Right cardiac atrium (tissue), 5 donors: Measurements from ENCODE around the gene HIVEP2. TPM values are rescaled to one million over a fixed set of nuclear protein-coding genes. Genes with fewer than 3 reads are reported as not detected.

Experiments used
- ATAC-seq, 2 donors: fragments of 200-7000 bp; cut with Tn5 transposase; one replicate each; pipeline versions ENCODE4 v1.8.0 to v1.9.1; 2020; ENCODE audit warnings: moderate library complexity in 2 of 2, mild to moderate bottlenecking in 1 of 2
- DNase-seq, 3 donors: peaks; one replicate each; pipeline ENCODE4 v3.0.0-alpha.2; 2020
- H3K27ac ChIP-seq: one replicate; pipeline ENCODE4 v1.5.1; 2013; ENCODE audit warnings: mild to moderate bottlenecking, low read length, control low read depth, moderate library complexity
- H3K27me3 ChIP-seq: one replicate; pipeline ENCODE4 v1.6.1; 2013; ENCODE audit not compliant: control insufficient read depth, insufficient read depth
- H3K4me1 ChIP-seq: one replicate; pipeline ENCODE4 v1.6.1; 2013; ENCODE audit warnings: low read length; ENCODE audit not compliant: control insufficient read depth, insufficient read depth
- H3K4me3 ChIP-seq: one replicate; pipeline ENCODE4 v1.5.1; 2013; ENCODE audit warnings: low read length, control low read depth
- H3K9me3 ChIP-seq: one replicate; pipeline ENCODE4 v1.6.1; 2013; ENCODE audit warnings: low read length; ENCODE audit not compliant: control insufficient read depth
- WGBS: extraction: QIAGEN DNeasy Blood & Tissue Kit; methylation state at CpG from one replicate; pipeline ENCODE4 v1.1.7; 2013; 5-methylcytosine and 5-hydroxymethylcytosine counted together
- intact Hi-C, 4 donors: fragments of 100-400 bp; cut with DNase I; formaldehyde crosslinking; loops; one replicate each; pipeline versions ENCODE4 v1.11.0 to v1.14.0; 2022 to 2023
- polyA plus RNA-seq: library from polyadenylated mRNA; stranded (reverse); fragments of 200-250 nt; gene quantifications from one replicate; pipeline ENCODE4 v1.2.3, GENCODE V29; 2013
- total RNA-seq, 4 donors: library from RNA; stranded (reverse); fragmentation: NEBNext Ultra II Directional; extraction: Animal tissue kit (Norgen Biotek cat#: 25700); gene quantifications; one replicate each; pipeline ENCODE4 v1.2.1, GENCODE V29; 2021
- donor health status: healthy with polysubstance abuse.
- donor health status: DM: no; HTN: yes; CAD: no.
- donor health status: DM: no; HTN: no; CAD: no.
- donor health status: DM: no; HTN: yes; CAD: no; lungs with severe emphysema.
- donor health status: DM: yes; HTN: yes; CAD: no.

The HIVEP2 gene
- total and polyA plus RNA-seq, 5 donors, result 4.5 to 29.0 (median 15.6) TPM

DNA sequence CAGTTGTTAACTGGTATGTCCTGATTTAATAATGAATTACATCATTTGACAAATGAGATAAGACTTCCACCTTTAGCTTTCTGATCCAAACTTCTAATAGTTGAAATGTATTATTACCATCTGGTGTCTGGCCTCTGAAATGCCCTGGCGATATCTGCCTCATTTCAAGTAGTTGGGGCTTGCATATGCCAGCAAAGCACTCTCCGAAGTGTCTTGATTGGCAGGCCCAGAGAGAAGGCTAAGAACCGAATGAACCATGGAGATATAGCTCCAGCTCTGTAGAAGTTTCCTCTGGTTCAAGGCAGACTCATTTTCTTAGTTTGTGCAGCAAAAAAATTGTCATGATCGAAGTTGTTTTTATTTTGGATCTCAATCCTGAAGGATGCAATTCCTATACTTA is 13.4 kb upstream of the HIVEP2 start:
- H3K4me3 ChIP-seq, result no peak overlapping the region
- H3K4me1 ChIP-seq, result no peaks in the 10 kb centered on the region
- intact Hi-C loops, result no loop called here
- H3K27me3 ChIP-seq, result no peaks in the 10 kb centered on the region
- ATAC-seq (peak; percentile 49 to 83), DNase-seq (peak in 2 of 3 donors; percentile 28 to 44)
- H3K27ac ChIP-seq, result no peak overlapping the region
- WGBS, result 68% methylated on average over 4 of the region's 4 CpGs
- no peaks in the 10 kb centered on the region for H3K9me3 ChIP-seq

- ATAC-seq, result no peak
- 92% methylated on average over 1 of the region's 1 CpG for WGBS
- H3K4me3 ChIP-seq, result no peak overlapping the region
- no peak overlapping the region for H3K27ac ChIP-seq
- no peaks in the 10 kb centered on the region for H3K27me3 ChIP-seq
- H3K9me3 ChIP-seq, result no peaks in the 10 kb centered on the region
- intact Hi-C loops, result no loop called here
- no peak for DNase-seq
- H3K4me1 ChIP-seq, result no peaks in the 10 kb centered on the region
Observed at GRCh38 chr6:142956726-142957125, 11.8 kb upstream of the HIVEP2 start.

- ATAC-seq (no peak), DNase-seq (peak in 1 of 3 donors; percentile 19)
- Histone ChIP-seq H3K4me3 (no peak overlapping the region), H3K4me1 (no peaks in the 10 kb centered on the region), H3K9me3 (no peaks in the 10 kb centered on the region), H3K27me3 (no peaks in the 10 kb centered on the region), H3K27ac (no peak overlapping the region)
- intact Hi-C loops, result no loop called here
- 85% methylated on average over 2 of the region's 2 CpGs for WGBS
Observed at GRCh38 chr6:142954844-142955243, 9.9 kb upstream of the HIVEP2 start.

- Histone ChIP-seq H3K4me3 (no peak overlapping the region), H3K27me3 (no peaks in the 10 kb centered on the region), H3K9me3 (no peaks in the 10 kb centered on the region), H3K27ac (no peak overlapping the region), H3K4me1 (no peaks in the 10 kb centered on the region)
- DNase-seq (no peak), ATAC-seq (no peak)
- intact Hi-C loops, result no loop called here
- 90% methylated on average over 5 of the region's 5 CpGs for WGBS
Observed at GRCh38 chr6:142953373-142954273, 8.6 kb upstream of the HIVEP2 start.

GRCh38 chr6:142952614-142953013 is 7.6 kb upstream of the HIVEP2 start:
- Histone ChIP-seq H3K27me3 (no peaks in the 10 kb centered on the region), H3K27ac (no peak overlapping the region), H3K9me3 (no peaks in the 10 kb centered on the region), H3K4me1 (no peaks in the 10 kb centered on the region), H3K4me3 (no peak overlapping the region)
- DNase-seq, result peak in 1 of 3 donors; percentile 10
- intact Hi-C loops, result no loop called here
- WGBS, result 93% methylated on average over 3 of the region's 3 CpGs
- ATAC-seq, result no peak

- no peak overlapping the region for H3K4me3 ChIP-seq
- ATAC-seq (no peak), DNase-seq (no peak)
- 92% methylated on average over 1 of the region's 1 CpG for WGBS
- no peak overlapping the region for H3K27ac ChIP-seq
- no peaks in the 10 kb centered on the region for H3K4me1 ChIP-seq
- intact Hi-C loops, result no loop called here
- no peaks in the 10 kb centered on the region for H3K9me3 ChIP-seq
- H3K27me3 ChIP-seq, result no peaks in the 10 kb centered on the region
Observed at GRCh38 chr6:142950291-142950690, 5.3 kb upstream of the HIVEP2 start.

- ATAC-seq (no peak), DNase-seq (peak in 2 of 3 donors; percentile 11 to 40)
- intact Hi-C loops, result loop anchor here (10.0 kb wide), 6 partner anchors 53 to 253 kb away; no protein-coding TSS in a partner anchor
- peak overlapping the region; percentile 96 for H3K27ac ChIP-seq
- 24% methylated on average over 12 of the region's 12 CpGs for WGBS
- no peaks in the 10 kb centered on the region for H3K4me1 ChIP-seq
- H3K4me3 ChIP-seq, result peak overlapping the region; percentile 88
- no peaks in the 10 kb centered on the region for H3K27me3 ChIP-seq
- H3K9me3 ChIP-seq, result no peaks in the 10 kb centered on the region
Observed at GRCh38 chr6:142947714-142948480, 2.9 kb upstream of the HIVEP2 start.

DNA sequence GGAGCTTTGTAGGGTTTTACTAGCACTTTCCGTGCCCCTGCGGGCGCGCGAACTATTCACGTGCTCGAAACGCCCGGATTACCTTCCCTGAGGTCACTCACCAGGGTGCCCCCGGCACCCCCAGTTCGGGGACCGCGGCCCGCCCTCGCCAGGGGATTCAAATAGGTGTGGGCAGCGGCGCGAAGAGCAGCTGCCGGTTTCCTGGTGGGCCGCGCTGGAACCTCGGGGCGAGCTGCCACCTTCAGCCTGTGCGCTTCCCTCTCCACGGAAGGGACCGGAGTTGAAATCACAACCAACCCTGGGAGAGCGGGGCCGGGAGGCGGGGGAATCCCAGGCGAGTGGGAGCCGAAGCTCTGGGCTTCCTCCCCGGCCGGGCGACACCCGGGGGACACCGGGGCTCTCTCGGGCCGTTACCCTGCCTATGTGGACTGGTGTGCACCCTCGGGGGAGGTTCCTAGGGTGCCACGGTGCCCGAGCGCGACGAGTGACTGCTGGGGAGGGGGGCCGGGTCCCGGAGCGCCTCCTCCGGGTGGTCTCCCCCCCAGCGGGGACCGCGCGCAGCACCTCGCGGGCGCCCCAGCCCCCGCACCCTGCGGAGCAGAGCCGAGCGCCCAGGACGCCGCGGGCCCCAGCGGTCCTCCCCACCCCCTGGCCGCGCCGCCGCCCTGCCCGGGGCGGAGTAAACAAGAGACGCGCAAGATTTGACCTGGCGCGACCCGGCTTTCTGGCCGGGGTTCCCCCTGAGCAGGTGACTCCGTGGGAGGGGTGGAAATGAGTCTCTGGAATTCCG is 2.1 kb upstream of the HIVEP2 start:
- peak overlapping the region; percentile 96 for H3K27ac ChIP-seq
- under 1% methylated on average over 77 of the region's 77 CpGs for WGBS
- no peaks in the 10 kb centered on the region for H3K4me1 ChIP-seq
- H3K4me3 ChIP-seq, result peak overlapping the region; percentile 88
- ATAC-seq (peak; percentile 60 to 61), DNase-seq (peak; percentile 83 to 93 (median 92))
- intact Hi-C loops, result loop anchor here (10.0 kb wide), 6 partner anchors 52 to 252 kb away; no protein-coding TSS in a partner anchor
- H3K27me3 ChIP-seq, result no peaks in the 10 kb centered on the region
- H3K9me3 ChIP-seq, result no peaks in the 10 kb centered on the region

DNA sequence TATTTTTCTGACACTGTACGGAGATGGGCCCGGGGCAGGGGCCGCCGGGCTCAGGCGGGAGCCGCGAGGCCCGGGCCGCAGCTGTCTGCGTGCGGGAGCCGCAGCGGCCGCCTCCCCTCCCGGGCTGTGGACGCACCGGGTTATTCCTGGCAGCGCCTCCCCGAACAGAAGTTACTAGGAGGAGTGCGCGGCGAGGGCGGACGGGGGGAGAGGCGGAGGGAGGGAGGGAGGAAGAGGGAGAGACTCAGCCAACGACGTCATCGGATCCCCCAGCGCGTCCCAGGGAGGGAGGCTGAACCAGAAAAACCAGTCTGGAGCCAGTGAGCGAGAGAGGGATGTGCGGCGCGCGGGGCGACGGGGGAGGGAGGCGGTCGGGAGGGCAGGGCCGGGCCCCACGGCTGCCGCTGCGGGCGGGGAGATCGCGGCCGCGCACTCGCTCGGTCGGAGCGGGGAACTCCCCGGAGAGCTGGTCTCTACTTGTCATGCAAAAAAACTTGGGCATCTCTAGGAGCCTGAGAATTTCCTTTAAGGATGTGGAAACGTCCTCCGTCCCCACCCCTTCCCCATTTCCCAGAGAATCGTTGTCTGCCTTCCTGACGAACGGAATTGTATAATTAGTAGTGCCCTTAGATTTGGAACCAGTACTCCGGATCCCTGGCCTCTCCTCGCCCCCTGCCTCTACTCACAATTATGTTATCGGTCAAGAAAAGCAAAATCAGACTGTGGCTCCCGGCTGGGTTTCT is 1.4 kb upstream of the HIVEP2 start:
- intact Hi-C loops, result loop anchor here (10.0 kb wide), 6 partner anchors 52 to 252 kb away; no protein-coding TSS in a partner anchor
- WGBS, result under 1% methylated on average over 62 of the region's 62 CpGs

More for the DNA sequence above, 1.4 kb upstream of the HIVEP2 start:
- H3K4me1 ChIP-seq, result no peaks in the 10 kb centered on the region
- H3K27me3 ChIP-seq, result no peaks in the 10 kb centered on the region
- ATAC-seq, result peak; percentile 91 to 93
- H3K9me3 ChIP-seq, result no peaks in the 10 kb centered on the region
- peak overlapping the region; percentile 88 for H3K4me3 ChIP-seq
- peak overlapping the region; percentile 99 for H3K27ac ChIP-seq
- peak; percentile 99 for DNase-seq
